KMS-11 (cell line): ENCODE data around the gene TAPBP.

Source experiments
- H2AFZ ChIP-seq: fragments of 200-600 bp; sonication (generic); 2 replicates; pipeline ENCODE4 v1.6.1; 2016; ENCODE audit warnings: antibody characterized with exemption, mixed run types, low read depth
- H3K27ac ChIP-seq: fragments of 200-600 bp; sonication (generic); 2 replicates; pipeline ENCODE4 v1.6.1; 2016; ENCODE audit warnings: mild to moderate bottlenecking, mixed run types
- H3K27me3 ChIP-seq: fragments of 200-600 bp; sonication (generic); 2 replicates; pipeline ENCODE4 v1.6.1; 2017; ENCODE audit warnings: mild to moderate bottlenecking, low read depth, mixed run types, moderate library complexity; ENCODE audit not compliant: insufficient read depth
- H3K36me3 ChIP-seq: fragments of 200-600 bp; sonication (generic); 2 replicates; pipeline ENCODE4 v1.6.1; 2017; ENCODE audit warnings: mild to moderate bottlenecking, mixed run types; ENCODE audit not compliant: insufficient read depth
- H3K4me1 ChIP-seq: fragments of 200-600 bp; sonication (generic); 2 replicates; pipeline ENCODE4 v1.6.1; 2016; ENCODE audit warnings: mild to moderate bottlenecking, low read depth, mixed run types; ENCODE audit not compliant: poor library complexity, severe bottlenecking
- H3K4me2 ChIP-seq: fragments of 200-600 bp; sonication (generic); 2 replicates; pipeline ENCODE4 v1.7.0; 2016; ENCODE audit warnings: mild to moderate bottlenecking, mixed run types
- H3K4me3 ChIP-seq: fragments of 200-600 bp; sonication (generic); IDR thresholded peaks from 2 replicates; pipeline ENCODE4 v1.6.1; 2017; ENCODE audit warnings: low read depth, low read length, mixed read lengths; ENCODE audit not compliant: insufficient read depth
- H3K79me2 ChIP-seq: fragments of 200-600 bp; sonication (generic); 2 replicates; pipeline ENCODE4 v1.6.1; 2016; ENCODE audit warnings: low read depth, mixed run types; ENCODE audit not compliant: insufficient read depth
- H3K9ac ChIP-seq: fragments of 200-600 bp; sonication (generic); 2 replicates; pipeline ENCODE4 v1.6.1; 2016; ENCODE audit warnings: mild to moderate bottlenecking, mixed run types
- H4K20me1 ChIP-seq: fragments of 200-600 bp; sonication (generic); 2 replicates; pipeline ENCODE4 v1.6.1; 2016; ENCODE audit warnings: mild to moderate bottlenecking, mixed run types; ENCODE audit not compliant: insufficient read depth
- TF ChIP-seq, protein P1 (sequence below): fragments of 200-600 bp; sonication (generic); conservative IDR thresholded peaks from 2 replicates; pipeline ENCODE4 v1.6.1; 2017; ENCODE audit warnings: low read depth, mild to moderate bottlenecking, antibody characterized with exemption, low read length, moderate library complexity, mixed read lengths

The TAPBP gene

DNA sequence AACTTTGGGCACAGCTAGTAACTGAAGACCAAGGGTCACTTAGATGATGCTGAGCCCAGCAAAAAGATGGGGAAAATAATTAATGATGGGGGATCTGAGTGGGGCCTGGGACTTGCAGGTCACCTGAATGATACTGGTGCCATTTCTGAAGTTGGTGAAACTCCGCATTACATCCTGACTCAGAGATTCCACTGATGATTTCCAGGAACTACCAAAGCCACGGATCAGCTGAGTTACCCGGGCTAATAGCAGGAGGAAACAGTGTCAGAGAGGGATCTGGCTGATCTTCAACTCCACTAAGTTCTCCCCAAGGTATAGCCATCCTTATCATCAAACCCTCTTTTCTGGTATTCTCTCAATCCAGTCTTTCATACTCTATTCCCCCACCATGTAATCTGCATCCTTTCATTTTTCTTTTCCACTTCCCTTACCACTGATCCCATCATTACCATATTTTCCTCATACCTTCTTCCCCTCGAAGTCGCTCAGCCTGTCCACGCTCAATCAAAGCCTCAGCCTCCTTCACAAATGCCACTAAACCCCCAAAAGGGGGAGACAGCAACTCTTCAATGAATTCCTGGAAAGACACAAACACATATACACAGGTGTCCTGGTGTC lies 62.4 kb downstream of the TAPBP start:
- Histone ChIP-seq H3K4me1 (peaks cover 9% of the 10 kb centered on the region), H3K9ac (no peak overlapping the region), H3K27me3 (no peaks in the 10 kb centered on the region), H3K4me3 (no peak overlapping the region), H3K36me3 (no peaks in the 10 kb centered on the region), H3K4me2 (no peak overlapping the region), H3K79me2 (no peaks in the 10 kb centered on the region), H4K20me1 (no peaks in the 10 kb centered on the region), H3K27ac (no peak overlapping the region), H2AFZ (no peak overlapping the region)
- TF ChIP-seq, protein P1, sequence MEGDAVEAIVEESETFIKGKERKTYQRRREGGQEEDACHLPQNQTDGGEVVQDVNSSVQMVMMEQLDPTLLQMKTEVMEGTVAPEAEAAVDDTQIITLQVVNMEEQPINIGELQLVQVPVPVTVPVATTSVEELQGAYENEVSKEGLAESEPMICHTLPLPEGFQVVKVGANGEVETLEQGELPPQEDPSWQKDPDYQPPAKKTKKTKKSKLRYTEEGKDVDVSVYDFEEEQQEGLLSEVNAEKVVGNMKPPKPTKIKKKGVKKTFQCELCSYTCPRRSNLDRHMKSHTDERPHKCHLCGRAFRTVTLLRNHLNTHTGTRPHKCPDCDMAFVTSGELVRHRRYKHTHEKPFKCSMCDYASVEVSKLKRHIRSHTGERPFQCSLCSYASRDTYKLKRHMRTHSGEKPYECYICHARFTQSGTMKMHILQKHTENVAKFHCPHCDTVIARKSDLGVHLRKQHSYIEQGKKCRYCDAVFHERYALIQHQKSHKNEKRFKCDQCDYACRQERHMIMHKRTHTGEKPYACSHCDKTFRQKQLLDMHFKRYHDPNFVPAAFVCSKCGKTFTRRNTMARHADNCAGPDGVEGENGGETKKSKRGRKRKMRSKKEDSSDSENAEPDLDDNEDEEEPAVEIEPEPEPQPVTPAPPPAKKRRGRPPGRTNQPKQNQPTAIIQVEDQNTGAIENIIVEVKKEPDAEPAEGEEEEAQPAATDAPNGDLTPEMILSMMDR: no peak

DNA sequence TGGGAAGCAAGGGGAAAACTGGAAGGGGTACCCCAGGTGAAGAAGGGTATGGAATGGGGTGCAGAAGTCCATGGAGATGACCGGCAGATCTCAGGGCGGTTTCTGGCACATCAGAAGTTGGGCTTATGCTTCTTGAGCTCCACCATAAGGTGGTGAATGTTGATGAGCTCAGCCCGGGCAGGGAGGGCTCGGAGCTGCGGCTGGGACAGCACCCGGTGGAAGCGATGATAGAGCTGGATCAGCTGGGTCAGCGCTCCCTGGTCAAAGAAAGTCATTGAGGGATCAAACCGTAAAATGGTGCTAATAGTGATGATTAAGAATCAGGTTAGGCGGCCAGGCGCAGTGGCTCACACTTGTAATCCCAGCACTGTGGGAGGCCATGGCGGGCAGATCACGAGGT lies 63.1 kb downstream of the TAPBP start:
- TF ChIP-seq, protein P1: no peak
- H3K79me2 ChIP-seq: no peaks in the 10 kb centered on the region
- H3K27me3 ChIP-seq: no peaks in the 10 kb centered on the region
- H2AFZ ChIP-seq: no peak overlapping the region
- no peak overlapping the region for H3K9ac ChIP-seq
- H3K4me3 ChIP-seq: no peak overlapping the region
- no peak overlapping the region for H3K27ac ChIP-seq
- peaks cover 9% of the 10 kb centered on the region for H3K4me1 ChIP-seq
- H3K36me3 ChIP-seq: no peaks in the 10 kb centered on the region
- H3K4me2 ChIP-seq: peak overlapping the region; percentile 61; the same call in 1 of the 2 replicates
- H4K20me1 ChIP-seq: no peaks in the 10 kb centered on the region

DNA sequence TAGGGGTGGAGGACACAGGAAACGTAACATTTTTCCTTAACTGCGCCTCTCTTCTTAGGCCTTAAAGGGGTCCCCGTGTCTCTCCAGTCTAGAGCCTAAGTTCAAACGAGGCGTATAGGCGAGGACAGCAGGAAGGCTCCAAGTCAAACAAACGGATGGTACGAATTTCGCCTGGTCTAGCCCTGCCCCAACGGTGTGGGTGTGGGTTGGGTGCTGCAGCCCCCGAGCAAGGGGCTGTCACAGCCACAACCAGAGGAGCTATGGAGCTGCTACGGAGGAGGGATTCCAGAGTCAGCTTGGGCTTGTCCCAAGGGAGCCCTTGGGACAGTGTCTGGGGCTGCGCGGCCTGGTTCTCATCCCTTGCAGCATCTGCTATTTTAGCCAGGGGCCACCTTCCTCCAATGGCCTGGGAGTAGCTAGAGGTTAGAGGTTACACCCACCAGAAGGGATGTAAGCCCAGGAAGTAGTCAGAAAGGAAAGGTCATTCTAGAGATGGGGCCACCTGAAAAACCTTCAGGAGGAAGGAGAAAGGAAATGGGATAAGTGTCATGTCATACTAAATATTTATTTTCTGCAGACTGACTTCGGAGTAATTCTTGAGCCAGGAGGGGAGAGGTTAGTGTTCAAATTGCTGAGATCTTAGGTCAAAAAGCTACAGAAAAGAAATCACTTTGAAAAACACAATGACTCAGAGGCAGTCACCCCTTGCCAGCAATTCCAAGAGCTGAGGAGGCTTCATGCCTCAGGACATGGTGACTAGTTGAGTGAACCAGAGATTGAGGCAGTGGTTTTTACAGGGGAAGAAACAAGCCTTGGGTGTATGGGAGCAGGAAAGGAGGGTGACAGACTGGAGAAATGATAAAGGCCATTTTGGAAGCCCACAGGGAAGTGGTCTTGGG lies 63.9 kb downstream of the TAPBP start:
- Histone ChIP-seq H3K36me3 (no peaks in the 10 kb centered on the region), H3K4me2 (peak overlapping the region; percentile 61), H3K4me1 (peaks cover 9% of the 10 kb centered on the region), H3K9ac (peak overlapping the region; percentile 73), H4K20me1 (no peaks in the 10 kb centered on the region), H3K79me2 (no peaks in the 10 kb centered on the region), H3K27ac (peak overlapping the region; percentile 59), H3K27me3 (no peaks in the 10 kb centered on the region), H3K4me3 (no peak overlapping the region), H2AFZ (peak overlapping the region; percentile 44; the same call in 1 of the 2 replicates)
- TF ChIP-seq, protein P1: no peak
